Lower lobe of right lung (tissue), 2 donors: Measurements from ENCODE around the gene PPP2R5A. TPM values are rescaled to one million over a fixed set of nuclear protein-coding genes. Genes with fewer than 3 reads are reported as not detected.
A peak's percentile ranks its signal among the peaks of the same experiment; 100 is the strongest.
"Not testable (repeated sequence)": the region's sequence is repeated elsewhere in the genome, so short reads cannot be mapped to it uniquely, and the experiment has no call there.

Experiments used
- ATAC-seq, 2 donors: fragments of 200-7000 bp; cut with Tn5 transposase; one replicate each; pipeline ENCODE4 v1.9.1; 2020 to 2022; ENCODE audit warnings: mild to moderate bottlenecking in 2 of 2, moderate library complexity in 2 of 2
- DNase-seq: peaks from one replicate; pipeline ENCODE4 v3.0.0-alpha.2; 2020
- H3K27ac ChIP-seq: fragments of 200-600 bp; one replicate; pipeline ENCODE4 v1.8.0; 2022
- H3K27me3 ChIP-seq: fragments of 200-600 bp; one replicate; pipeline ENCODE4 v1.8.0; 2022; ENCODE audit warnings: low read depth
- H3K36me3 ChIP-seq: fragments of 200-600 bp; one replicate; pipeline ENCODE4 v1.8.0; 2022; ENCODE audit warnings: mild to moderate bottlenecking
- H3K4me1 ChIP-seq: fragments of 200-600 bp; one replicate; pipeline ENCODE4 v1.8.0; 2022
- H3K4me3 ChIP-seq: fragments of 200-600 bp; one replicate; pipeline ENCODE4 v1.8.0; 2022; ENCODE audit warnings: mild to moderate bottlenecking
- H3K9me3 ChIP-seq: fragments of 200-600 bp; one replicate; pipeline ENCODE4 v1.8.0; 2022
- CTCF ChIP-seq: fragments of 200-600 bp; IDR thresholded peaks from one replicate; pipeline ENCODE4 v1.8.0; 2022; ENCODE audit warnings: antibody characterized with exemption, mild to moderate bottlenecking
- intact Hi-C: fragments of 100-400 bp; cut with DNase I; formaldehyde crosslinking; loops from one replicate; pipeline ENCODE4 v1.11.0; 2022
- total RNA-seq: library from RNA; stranded (reverse); fragmentation: NEBNext Ultra II Directional; extraction: Animal tissue kit (Norgen Biotek cat#: 25700); gene quantifications from one replicate; pipeline ENCODE4 v1.2.1, GENCODE V29; 2021
- donor health status: DM: no; HTN: yes; CAD: no; lungs with severe emphysema.

PPP2R5A gene
- total RNA-seq, 1 donor from 2014 or later: 91.5 TPM

GRCh38 chr1:212381397-212382035 is 96.3 kb downstream of the PPP2R5A start:
- ATAC-seq: peak; percentile 38 to 57
- H3K4me3 ChIP-seq: no peak overlapping the region
- H3K27ac ChIP-seq: no peak overlapping the region
- TF ChIP-seq CTCF: no peak
- no peak for DNase-seq
- intact Hi-C loops: no loop called here
- no peaks in the 10 kb centered on the region for H3K4me1 ChIP-seq
- H3K9me3 ChIP-seq: no peaks in the 10 kb centered on the region
- H3K36me3 ChIP-seq: peaks cover 63% of the 10 kb centered on the region
- no peaks in the 10 kb centered on the region for H3K27me3 ChIP-seq

GRCh38 chr1:212386029-212386428 is 100.8 kb downstream of the PPP2R5A start:
- no peaks in the 10 kb centered on the region for H3K9me3 ChIP-seq
- intact Hi-C loops: no loop called here
- no peak overlapping the region for H3K4me3 ChIP-seq
- no peak for TF ChIP-seq CTCF
- ATAC-seq (no peak), DNase-seq (no peak)
- H3K27ac ChIP-seq: no peak overlapping the region
- no peaks in the 10 kb centered on the region for H3K4me1 ChIP-seq
- H3K27me3 ChIP-seq: no peaks in the 10 kb centered on the region
- peaks cover 34% of the 10 kb centered on the region for H3K36me3 ChIP-seq

- intact Hi-C loops: no loop called here
- DNase-seq (no peak), ATAC-seq (no peak)
- TF ChIP-seq CTCF: no peak
- no peaks in the 10 kb centered on the region for H3K27me3 ChIP-seq
- no peaks in the 10 kb centered on the region for H3K9me3 ChIP-seq
- no peaks in the 10 kb centered on the region for H3K4me1 ChIP-seq
- H3K4me3 ChIP-seq: no peak overlapping the region
- no peak overlapping the region for H3K27ac ChIP-seq
- peaks cover 27% of the 10 kb centered on the region for H3K36me3 ChIP-seq
These were observed 103.9 kb downstream of the PPP2R5A start for GRCh38 chr1:212388985-212389716.

- H3K4me1 ChIP-seq, H3K4me3 ChIP-seq, H3K27ac ChIP-seq, ATAC-seq, DNase-seq, H3K36me3 ChIP-seq, intact Hi-C loops, H3K27me3 ChIP-seq: not testable (repeated sequence)
- H3K9me3 ChIP-seq: peaks cover 17% of the 10 kb centered on the region
These were observed 110.6 kb downstream of the PPP2R5A start for GRCh38 chr1:212395678-212396437.

GRCh38 chr1:212396638-212397037 is 111.4 kb downstream of the PPP2R5A start:
- ATAC-seq (no peak), DNase-seq (no peak)
- H3K9me3 ChIP-seq: peaks cover 17% of the 10 kb centered on the region
- H3K27ac ChIP-seq: no peak overlapping the region
- H3K4me1 ChIP-seq: no peaks in the 10 kb centered on the region
- H3K36me3 ChIP-seq: no peaks in the 10 kb centered on the region
- H3K4me3 ChIP-seq: no peak overlapping the region
- TF ChIP-seq CTCF: no peak
- intact Hi-C loops: no loop called here
- H3K27me3 ChIP-seq: no peaks in the 10 kb centered on the region

GRCh38 chr1:212397171-212397570 is 112.0 kb downstream of the PPP2R5A start:
- Histone ChIP-seq H3K27ac (no peak overlapping the region), H3K4me1 (no peaks in the 10 kb centered on the region), H3K27me3 (no peaks in the 10 kb centered on the region), H3K36me3 (no peaks in the 10 kb centered on the region), H3K9me3 (peaks cover 17% of the 10 kb centered on the region), H3K4me3 (no peak overlapping the region)
- no peak for TF ChIP-seq CTCF
- DNase-seq (no peak), ATAC-seq (no peak)
- intact Hi-C loops: no loop called here
